Sigmoid colon (tissue), 3 donors: Measurements from ENCODE around the gene RIT2.

ENCODE experiments used
- CTCF ChIP-seq, 4 experiments: fragments of 450-650 bp in 3 of 4; fragments of 200-600 bp in 1 of 4; IDR thresholded peaks; one replicate each; pipeline ENCODE4 v1.5.1; 2016 to 2019; ENCODE audit warnings: antibody characterized with exemption in 4 of 4, mild to moderate bottlenecking in 3 of 4, moderate library complexity in 2 of 4
- POLR2A ChIP-seq, 2 donors: fragments of 450-650 bp; IDR thresholded peaks; one replicate each; pipeline ENCODE4 v1.6.1; 2016; ENCODE audit warnings: antibody characterized with exemption in 2 of 2, mild to moderate bottlenecking in 2 of 2, moderate library complexity in 2 of 2

GRCh38 chr18:42958353-42958752 lies 157.1 kb downstream of the RIT2 start:
- TF ChIP-seq CTCF (IDR thresholded peaks at IDR 0.05) (no peak), POLR2A (IDR thresholded peaks at IDR 0.05) (no peak)
